ENCODE data around the gene SPECC1. TPM values are rescaled to one million over a fixed set of nuclear protein-coding genes. Genes with fewer than 3 reads are reported as not detected.

The SPECC1 gene
- total and polyA plus RNA-seq, 2 donors (not counting 1 experiment from before 2014, with no cell fraction given) = 13.4 to 30.9 TPM

- no peak overlapping the region for H3K4me3 ChIP-seq (replicated peaks in 1 of 4; ENCODE audit: control extremely low read depth in 1 of 4, insufficient read depth in 1 of 4, low read depth in 3 of 4, low read length in 4 of 4)
- H3K9me3 ChIP-seq (ENCODE audit: control insufficient read depth, insufficient read depth, low read depth, low read length) = no peaks in the 10 kb centered on the region
- no peaks in the 10 kb centered on the region for H4K20me1 ChIP-seq (ENCODE audit: control insufficient read depth, extremely low read depth, insufficient read depth, low read length)
- no peak overlapping the region for H3K27ac ChIP-seq (ENCODE audit: insufficient read depth, low read length)
- H3K4me2 ChIP-seq (ENCODE audit: extremely low read depth, insufficient read depth, low read length) = no peak overlapping the region
- H3K27me3 ChIP-seq (ENCODE audit: control insufficient read depth, insufficient read depth, low read length) = no peaks in the 10 kb centered on the region
- H3K9ac ChIP-seq (ENCODE audit: insufficient read depth, low read length) = no peak overlapping the region
- TF ChIP-seq CTCF (conservative IDR thresholded peaks at IDR 0.05 in 1 of 2, IDR thresholded peaks at IDR 0.05 in 1 of 2; ENCODE audit: low read depth in 1 of 2, low read length in 2 of 2) (no peak), EZH2 (IDR thresholded peaks at IDR 0.05; ENCODE audit: low read length, missing control alignments) (no peak)
- H3K36me3 ChIP-seq (ENCODE audit: control insufficient read depth, insufficient read depth, low read length) = no peaks in the 10 kb centered on the region
- no peak for DNase-seq (ENCODE audit: low read depth in 2 of 2)
- H2AFZ ChIP-seq (ENCODE audit: low read length) = no peak overlapping the region
- H3K79me2 ChIP-seq (ENCODE audit: control insufficient read depth, insufficient read depth, low read length) = no peaks in the 10 kb centered on the region
- H3K4me1 ChIP-seq (ENCODE audit: control insufficient read depth, extremely low read depth, insufficient read depth, low read length) = no peaks in the 10 kb centered on the region
These were observed 301.3 kb downstream of the SPECC1 start for GRCh38 chr17:20310481-20310880.

- Histone ChIP-seq H4K20me1 (ENCODE audit: control insufficient read depth, extremely low read depth, insufficient read depth, low read length) (no peaks in the 10 kb centered on the region), H3K27ac (ENCODE audit: insufficient read depth, low read length) (no peak overlapping the region), H3K79me2 (ENCODE audit: control insufficient read depth, insufficient read depth, low read length) (no peaks in the 10 kb centered on the region), H3K36me3 (ENCODE audit: control insufficient read depth, insufficient read depth, low read length) (no peaks in the 10 kb centered on the region), H3K4me2 (ENCODE audit: extremely low read depth, insufficient read depth, low read length) (no peak overlapping the region), H3K9ac (ENCODE audit: insufficient read depth, low read length) (no peak overlapping the region), H2AFZ (ENCODE audit: low read length) (no peak overlapping the region), H3K4me3 (replicated peaks in 1 of 4; ENCODE audit: control extremely low read depth in 1 of 4, insufficient read depth in 1 of 4, low read depth in 3 of 4, low read length in 4 of 4) (no peak overlapping the region), H3K4me1 (ENCODE audit: control insufficient read depth, extremely low read depth, insufficient read depth, low read length) (no peaks in the 10 kb centered on the region), H3K27me3 (ENCODE audit: control insufficient read depth, insufficient read depth, low read length) (no peaks in the 10 kb centered on the region), H3K9me3 (ENCODE audit: control insufficient read depth, insufficient read depth, low read depth, low read length) (no peaks in the 10 kb centered on the region)
- no peak for DNase-seq (ENCODE audit: low read depth in 2 of 2)
- TF ChIP-seq CTCF (conservative IDR thresholded peaks at IDR 0.05 in 1 of 2, IDR thresholded peaks at IDR 0.05 in 1 of 2; ENCODE audit: low read depth in 1 of 2, low read length in 2 of 2) (no peak), EZH2 (IDR thresholded peaks at IDR 0.05; ENCODE audit: low read length, missing control alignments) (no peak)
These were observed 304.1 kb downstream of the SPECC1 start for GRCh38 chr17:20313306-20313705.

GRCh38 chr17:20313891-20314290 is 304.7 kb downstream of the SPECC1 start:
- Histone ChIP-seq H3K9me3 (ENCODE audit: control insufficient read depth, insufficient read depth, low read depth, low read length) (no peaks in the 10 kb centered on the region), H3K9ac (ENCODE audit: insufficient read depth, low read length) (no peak overlapping the region), H3K36me3 (ENCODE audit: control insufficient read depth, insufficient read depth, low read length) (no peaks in the 10 kb centered on the region), H3K27me3 (ENCODE audit: control insufficient read depth, insufficient read depth, low read length) (no peaks in the 10 kb centered on the region), H2AFZ (ENCODE audit: low read length) (no peak overlapping the region), H3K4me1 (ENCODE audit: control insufficient read depth, extremely low read depth, insufficient read depth, low read length) (no peaks in the 10 kb centered on the region), H3K4me3 (replicated peaks in 1 of 4; ENCODE audit: control extremely low read depth in 1 of 4, insufficient read depth in 1 of 4, low read depth in 3 of 4, low read length in 4 of 4) (no peak overlapping the region), H3K27ac (ENCODE audit: insufficient read depth, low read length) (no peak overlapping the region), H3K4me2 (ENCODE audit: extremely low read depth, insufficient read depth, low read length) (no peak overlapping the region), H4K20me1 (ENCODE audit: control insufficient read depth, extremely low read depth, insufficient read depth, low read length) (no peaks in the 10 kb centered on the region), H3K79me2 (ENCODE audit: control insufficient read depth, insufficient read depth, low read length) (no peaks in the 10 kb centered on the region)
- no peak for DNase-seq (ENCODE audit: low read depth in 2 of 2)
- TF ChIP-seq CTCF (conservative IDR thresholded peaks at IDR 0.05 in 1 of 2, IDR thresholded peaks at IDR 0.05 in 1 of 2; ENCODE audit: low read depth in 1 of 2, low read length in 2 of 2) = no peak
- no peak for TF ChIP-seq EZH2 (IDR thresholded peaks at IDR 0.05; ENCODE audit: low read length, missing control alignments)

All from fibroblast of lung (primary cell).